Measurements from ENCODE around the gene ACTL10.

Gene ACTL10

DNA sequence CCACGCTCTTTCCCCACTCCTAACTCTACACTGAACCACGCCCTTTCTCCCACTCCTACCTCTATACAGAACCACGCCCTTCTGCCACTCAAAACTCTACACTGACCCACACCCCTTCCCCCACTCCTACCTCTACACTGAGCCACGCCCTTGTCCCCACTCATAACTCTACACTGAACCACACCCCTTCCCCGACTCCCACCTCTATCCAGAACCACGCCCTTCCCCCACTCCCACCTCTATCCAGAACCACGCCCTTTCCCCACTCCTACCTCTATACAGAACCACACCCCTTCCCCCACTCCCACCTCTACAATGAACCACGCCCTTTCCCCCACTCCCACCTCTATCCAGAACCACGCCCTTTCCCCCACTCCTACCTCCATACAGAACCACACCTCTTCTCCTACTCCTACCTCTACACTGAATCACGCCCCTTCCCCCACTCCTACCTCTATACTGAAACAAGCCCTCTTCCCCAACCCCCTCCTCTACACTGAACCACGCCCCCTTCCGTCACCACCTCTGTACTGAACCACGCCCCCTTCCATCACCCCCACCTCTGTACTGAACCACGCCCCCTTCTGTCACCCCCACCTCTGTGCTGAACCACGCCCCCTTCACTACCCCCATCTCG, 43.3 kb downstream of the ACTL10 start:
- H3K27me3 ChIP-seq (ENCODE audit: control insufficient read depth in 1 of 2, insufficient read depth in 2 of 2, low read length in 2 of 2), result no peaks in the 10 kb centered on the region
- peaks cover 46% of the 10 kb centered on the region for H3K36me3 ChIP-seq (ENCODE audit: insufficient read depth, low read length)

DNA sequence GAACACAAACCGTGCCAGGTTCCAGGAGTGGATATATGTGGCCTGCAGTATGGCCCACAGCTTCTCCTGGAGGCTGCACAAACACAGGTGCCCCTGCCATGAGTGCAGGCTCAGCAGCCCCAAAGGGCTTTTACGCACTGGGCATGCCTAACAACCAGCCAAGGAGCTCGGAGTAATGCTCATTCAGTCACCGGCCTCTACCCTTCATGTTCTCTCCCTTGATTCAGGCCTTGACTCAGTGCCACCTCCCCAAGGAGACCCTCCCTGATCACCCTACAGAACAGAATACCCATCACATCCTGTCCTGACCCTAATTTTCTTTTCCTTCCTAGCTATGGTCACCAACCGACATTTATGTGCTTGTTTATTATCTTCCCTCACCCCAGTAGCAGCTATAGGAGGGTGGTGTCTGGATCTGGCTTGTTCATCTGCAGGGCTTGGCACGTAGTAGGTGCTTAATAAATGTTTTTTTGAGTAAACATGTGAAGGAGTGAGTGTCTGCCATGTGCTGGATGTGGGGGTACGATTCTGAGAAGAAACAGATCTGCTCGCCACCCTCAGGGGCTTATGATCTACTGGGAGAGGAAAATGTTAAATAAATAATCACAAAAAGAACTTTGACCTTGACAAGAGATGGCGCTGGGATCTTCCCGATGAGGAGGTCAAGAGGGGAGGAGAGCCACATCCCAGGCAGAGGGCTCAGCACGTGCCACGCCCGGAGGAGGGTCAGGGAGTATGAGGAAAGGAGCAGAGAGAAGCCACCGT, 44.1 kb downstream of the ACTL10 start:
- H3K36me3 ChIP-seq (ENCODE audit: insufficient read depth, low read length), result peaks cover 46% of the 10 kb centered on the region
- H3K4me3 ChIP-seq (ENCODE audit: low read depth in 1 of 2, low read length in 2 of 2), result no peak overlapping the region
- H3K4me1 ChIP-seq (ENCODE audit: insufficient read depth, low read length), result no peaks in the 10 kb centered on the region
- H3K27ac ChIP-seq (ENCODE audit: low read depth, low read length), result no peak overlapping the region
- H3K27me3 ChIP-seq (ENCODE audit: control insufficient read depth in 1 of 2, insufficient read depth in 2 of 2, low read length in 2 of 2), result no peaks in the 10 kb centered on the region
- H3K9ac ChIP-seq (ENCODE audit: low read length), result no peak overlapping the region
- H3K9me3 ChIP-seq (ENCODE audit: low read length), result no peaks in the 10 kb centered on the region

More for the DNA sequence above, 43.3 kb downstream of the ACTL10 start:
- Histone ChIP-seq H3K27ac (ENCODE audit: low read depth, low read length) (no peak overlapping the region), H3K9ac (ENCODE audit: low read length) (no peak overlapping the region), H3K4me3 (ENCODE audit: low read depth in 1 of 2, low read length in 2 of 2) (no peak overlapping the region), H3K9me3 (ENCODE audit: low read length) (no peaks in the 10 kb centered on the region), H3K4me1 (ENCODE audit: insufficient read depth, low read length) (no peaks in the 10 kb centered on the region)

- H3K36me3 ChIP-seq (ENCODE audit: insufficient read depth, low read length), result peaks cover 46% of the 10 kb centered on the region
- no peak overlapping the region for H3K9ac ChIP-seq (ENCODE audit: low read length)
- no peaks in the 10 kb centered on the region for H3K4me1 ChIP-seq (ENCODE audit: insufficient read depth, low read length)
- H3K27me3 ChIP-seq (ENCODE audit: control insufficient read depth in 1 of 2, insufficient read depth in 2 of 2, low read length in 2 of 2), result no peaks in the 10 kb centered on the region
- no peak overlapping the region for H3K4me3 ChIP-seq (ENCODE audit: low read depth in 1 of 2, low read length in 2 of 2)
- H3K27ac ChIP-seq (ENCODE audit: low read depth, low read length), result no peak overlapping the region
- no peaks in the 10 kb centered on the region for H3K9me3 ChIP-seq (ENCODE audit: low read length)
Measured at GRCh38 chr20:33711446-33711738, 44.6 kb downstream of the ACTL10 start.

DNA sequence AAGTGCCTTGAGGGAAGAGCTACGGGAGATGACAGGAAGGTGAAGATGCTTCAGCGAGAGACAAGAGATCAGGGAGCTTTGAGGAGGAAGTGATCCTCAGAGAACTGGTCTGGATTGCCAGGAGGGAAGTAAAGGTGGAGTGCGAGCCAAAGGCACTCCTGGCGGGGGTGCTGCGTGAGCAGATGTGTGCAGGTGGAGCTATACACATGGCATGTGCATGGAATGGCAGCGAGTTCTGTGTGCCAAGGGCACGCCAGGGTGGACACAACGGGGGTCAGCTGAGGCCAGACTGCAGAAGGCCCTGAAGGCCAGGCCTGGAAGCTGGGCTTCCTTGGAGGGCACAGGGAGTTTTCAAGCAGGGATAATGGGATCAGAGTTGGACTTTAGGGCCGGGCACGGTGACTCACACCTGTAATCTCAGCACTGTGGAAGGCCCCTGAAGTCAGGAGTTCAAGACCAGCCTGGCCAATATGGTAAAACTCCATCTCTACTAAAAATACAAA, 47.2 kb downstream of the ACTL10 start:
- Histone ChIP-seq H3K9me3 (ENCODE audit: low read length) (no peaks in the 10 kb centered on the region), H3K27ac (ENCODE audit: low read depth, low read length) (no peak overlapping the region), H3K4me3 (ENCODE audit: low read depth in 1 of 2, low read length in 2 of 2) (no peak overlapping the region), H3K36me3 (ENCODE audit: insufficient read depth, low read length) (peaks cover 37% of the 10 kb centered on the region), H3K9ac (ENCODE audit: low read length) (no peak overlapping the region), H3K4me1 (ENCODE audit: insufficient read depth, low read length) (peaks cover 2% of the 10 kb centered on the region), H3K27me3 (ENCODE audit: control insufficient read depth in 1 of 2, insufficient read depth in 2 of 2, low read length in 2 of 2) (no peaks in the 10 kb centered on the region)

GRCh38 chr20:33716498-33716897, 49.8 kb downstream of the ACTL10 start:
- no peaks in the 10 kb centered on the region for H3K9me3 ChIP-seq (ENCODE audit: low read length)
- H3K4me3 ChIP-seq (ENCODE audit: low read depth in 1 of 2, low read length in 2 of 2), result no peak overlapping the region
- no peak overlapping the region for H3K9ac ChIP-seq (ENCODE audit: low read length)
- peaks cover 23% of the 10 kb centered on the region for H3K36me3 ChIP-seq (ENCODE audit: insufficient read depth, low read length)
- H3K27ac ChIP-seq (ENCODE audit: low read depth, low read length), result no peak overlapping the region
- no peaks in the 10 kb centered on the region for H3K27me3 ChIP-seq (ENCODE audit: control insufficient read depth in 1 of 2, insufficient read depth in 2 of 2, low read length in 2 of 2)
- H3K4me1 ChIP-seq (ENCODE audit: insufficient read depth, low read length), result peaks cover 9% of the 10 kb centered on the region
